GM12878 (cell line): ENCODE measurements around the gene ENAH. TPM values are rescaled to one million over a fixed set of nuclear protein-coding genes. Genes with fewer than 3 reads are reported as not detected.

ENCODE experiments used
- ATAC-seq: fragments of 200-7000 bp; cut with Tn5 transposase; 3 replicates; pipeline ENCODE4 v1.9.1; 2020; ENCODE audit warnings: mild to moderate bottlenecking, moderate library complexity
- BruUV-seq: library from RNA; stranded (reverse); fragments of 400-500 nt; replicated peaks from 2 replicates; lab custom pipeline; 2021; lab: Mats Ljungman, UMichigan
- CTCF ChIA-PET: fragments of 300-600 bp; sonication (Branson Sonifier 250); formaldehyde crosslinking; extraction: SDS; loops from one replicate; lab custom pipeline; 2021; ENCODE audit warnings: inconsistent platforms; lab: Yijun Ruan, JAX
- POLR2A ChIA-PET: fragments of 350-600 bp; formaldehyde crosslinking; extraction: SDS; loops from one replicate; lab custom pipeline; 2021; ENCODE audit warnings: inconsistent platforms; lab: Charles Lee
- RAD21 ChIA-PET: fragments of 300-600 bp; sonication (Branson Sonifier 250); formaldehyde crosslinking; loops from one replicate; lab custom pipeline; 2023; ENCODE audit warnings: antibody characterized with exemption; ENCODE audit not compliant: unreplicated experiment; lab: Charles Lee
- SMC1A ChIA-PET: fragments of 300-600 bp; sonication (Branson Sonifier 250); formaldehyde crosslinking; loops from one replicate; lab custom pipeline; 2023; ENCODE audit not compliant: unreplicated experiment, uncharacterized antibody; lab: Charles Lee
- DNase-seq: peaks from one replicate; pipeline ENCODE4 v3.0.0-alpha.2; 2011; ENCODE audit warnings: low read depth, low spot score
- FAIRE-seq: peaks from 3 replicates; lab custom pipeline; 2011; peaks lifted over from hg19 to GRCh38; lab: Jason Lieb, UNC
- H2AFZ ChIP-seq: 2 replicates; pipeline ENCODE4 v1.6.0; 2011; ENCODE audit warnings: low read depth, low read length, control low read depth; ENCODE audit not compliant: control insufficient read depth
- H3K27ac ChIP-seq: 2 replicates; pipeline ENCODE4 v1.5.1; 2011; ENCODE audit warnings: control low read depth; ENCODE audit not compliant: control insufficient read depth, insufficient read depth
- H3K27me3 ChIP-seq, 2 experiments: replicated peaks in 1 of 2; 2 replicates each; pipeline versions ENCODE4 v1.6.0 to v1.6.1; 2011; ENCODE audit warnings: low read length in 1 of 2; ENCODE audit not compliant: control insufficient read depth in 2 of 2, insufficient read depth in 2 of 2
- H3K36me3 ChIP-seq, 2 experiments: 2 replicates each; pipeline ENCODE4 v1.5.1; 2011; ENCODE audit warnings: low read length in 1 of 2; ENCODE audit not compliant: control insufficient read depth in 2 of 2, insufficient read depth in 2 of 2
- H3K4me1 ChIP-seq: 2 replicates; pipeline ENCODE4 v1.6.1; 2011; ENCODE audit warnings: mild to moderate bottlenecking, low read length, moderate library complexity, mixed read lengths; ENCODE audit not compliant: control insufficient read depth, insufficient read depth
- H3K4me2 ChIP-seq: 2 replicates; pipeline ENCODE4 v1.6.0; 2011; ENCODE audit warnings: control low read depth; ENCODE audit not compliant: control insufficient read depth, insufficient read depth
- H3K4me3 ChIP-seq: fragments of 200-600 bp; sonication (generic); 2 replicates; pipeline ENCODE4 v1.5.1; 2016
- H3K79me2 ChIP-seq: 2 replicates; pipeline ENCODE4 v1.6.0; 2011; ENCODE audit warnings: low read length; ENCODE audit not compliant: control insufficient read depth, insufficient read depth
- H3K9ac ChIP-seq: 2 replicates; pipeline ENCODE4 v1.8.0; 2011; ENCODE audit warnings: low read length, control low read depth, mixed read lengths; ENCODE audit not compliant: control insufficient read depth, insufficient read depth
- H3K9me3 ChIP-seq: replicated peaks from 3 replicates; pipeline ENCODE4 v1.5.1; 2011; ENCODE audit warnings: mild to moderate bottlenecking, low read length; ENCODE audit not compliant: control insufficient read depth, insufficient read depth
- H4K20me1 ChIP-seq: 2 replicates; pipeline ENCODE4 v1.6.0; 2011; ENCODE audit not compliant: control insufficient read depth, insufficient read depth
- BCL11A ChIP-seq: IDR thresholded peaks from 2 replicates; pipeline ENCODE4 v1.6.1; 2011; ENCODE audit warnings: low read depth, low read length
- CBFB ChIP-seq: IDR thresholded peaks from 2 replicates; pipeline ENCODE4 v1.6.1; 2016; ENCODE audit warnings: antibody characterized with exemption, low read depth
- LARP7 ChIP-seq: fragments of 450-650 bp; IDR thresholded peaks from 2 replicates; pipeline ENCODE4 v1.6.1; 2017; ENCODE audit warnings: mild to moderate bottlenecking
- MXI1 ChIP-seq: fragments of 150-350 bp; IDR thresholded peaks from 2 replicates; pipeline ENCODE4 v1.6.1; 2011; ENCODE audit warnings: low read depth, mild to moderate bottlenecking, inconsistent platforms, low read length, improper control_type of control experiment
- NR2F1 ChIP-seq: fragments of 450-650 bp; conservative IDR thresholded peaks from 2 replicates; pipeline ENCODE4 v1.6.1; 2017; ENCODE audit warnings: mild to moderate bottlenecking
- NRF1 ChIP-seq: conservative IDR thresholded peaks from 2 replicates; pipeline ENCODE4 v1.6.1; 2011; ENCODE audit warnings: mild to moderate bottlenecking, low read depth, low read length, improper control_type of control experiment
- POLR2A ChIP-seq: IDR thresholded peaks from 2 replicates; pipeline ENCODE4 v1.6.1; 2011; ENCODE audit warnings: low read depth, mild to moderate bottlenecking, low read length
- RB1 ChIP-seq: fragments of 450-650 bp; formaldehyde crosslinking; IDR thresholded peaks from 2 replicates; pipeline ENCODE4 v1.6.1; 2017; ENCODE audit warnings: mild to moderate bottlenecking, borderline replicate concordance
- STAT1 ChIP-seq: fragments of 450-650 bp; conservative IDR thresholded peaks from 2 replicates; pipeline ENCODE4 v1.6.1; 2014; ENCODE audit warnings: antibody characterized with exemption, mild to moderate bottlenecking
- TAF1 ChIP-seq: IDR thresholded peaks from 2 replicates; pipeline ENCODE4 v1.6.1; 2011; ENCODE audit warnings: mild to moderate bottlenecking, low read depth, low read length, borderline replicate concordance
- ZNF274 ChIP-seq: IDR thresholded peaks from one replicate; pipeline ENCODE4 v1.8.0; 2011; ENCODE audit not compliant: insufficient read length, insufficient read depth
- WGBS: methylation state at CpG from one replicate; pipeline ENCODE4 v1.1.6; 2016; ENCODE audit warnings: low lambda C conversion rate; ENCODE audit not compliant: insufficient replicate concordance, insufficient coverage; ENCODE audit errors: missing lambda C conversion rate; 5-methylcytosine and 5-hydroxymethylcytosine counted together
- in situ Hi-C: fragments of 300-500 bp; cut with MboI; formaldehyde crosslinking; loops from 9 replicates; pipeline ENCODE4 v1.14.3; 2018; ENCODE audit warnings: mixed read lengths
- intact Hi-C: fragments of 100-400 bp; cut with micrococcal nuclease; formaldehyde crosslinking; loops from one replicate; pipeline ENCODE4 v1.14.2; 2022; ENCODE audit not compliant: unreplicated experiment
- polyA plus RNA-seq, 11 experiments: library from polyadenylated mRNA; depleted of rRNA in 4 of 11; unstranded in 6 of 11; stranded (reverse) in 5 of 11; fragments of >200 nt; fragmentation: Nextera tagmentation in 4 of 11; fragmentation: Illumina TruSeq in 1 of 11; extraction: Ambion mirVana in 4 of 11; extraction: Trizol in 1 of 11; gene quantifications; 1 replicate in 1 of 11; 2 replicates in 10 of 11; pipeline versions ENCODE4 v1.2.1 to v1.2.3, GENCODE V29; 2011 to 2016; ENCODE audit warnings: inconsistent platforms in 2 of 11, missing spikeins in 2 of 11, low read depth in 1 of 11
- total RNA-seq, 4 experiments: library from RNA; depleted of rRNA in 3 of 4; stranded (reverse); fragments of >200 nt in 3 of 4; fragmentation: Illumina TruSeq in 1 of 4; extraction: Trizol in 1 of 4; gene quantifications; 2 replicates each; pipeline versions ENCODE4 v1.2.1 to v1.2.3, GENCODE V29; 2013 to 2021
- TF ChIP-seq, protein P1 (sequence below): fragments of 450-650 bp; IDR thresholded peaks from 2 replicates; pipeline ENCODE4 v1.6.1; 2018; ENCODE audit warnings: borderline replicate concordance, mild to moderate bottlenecking; ENCODE audit not compliant: partially characterized antibody
- TF ChIP-seq, protein P2 (sequence below): fragments of 450-650 bp; IDR thresholded peaks from 2 replicates; pipeline ENCODE4 v1.6.1; 2018; ENCODE audit warnings: mild to moderate bottlenecking, low read depth, moderate library complexity; ENCODE audit not compliant: partially characterized antibody
- TF ChIP-seq, protein P3 (sequence below): fragments of 450-650 bp; IDR thresholded peaks from 2 replicates; pipeline ENCODE4 v1.6.1; 2017; ENCODE audit warnings: mild to moderate bottlenecking, moderate library complexity

ENAH gene
- total and polyA plus RNA-seq, 10 of the 15 experiments (the other 5 are each of a cell fraction or from before 2014, with no cell fraction given), result under 0.01 to 0.62 (median 0.06) TPM; not detected in 5

DNA sequence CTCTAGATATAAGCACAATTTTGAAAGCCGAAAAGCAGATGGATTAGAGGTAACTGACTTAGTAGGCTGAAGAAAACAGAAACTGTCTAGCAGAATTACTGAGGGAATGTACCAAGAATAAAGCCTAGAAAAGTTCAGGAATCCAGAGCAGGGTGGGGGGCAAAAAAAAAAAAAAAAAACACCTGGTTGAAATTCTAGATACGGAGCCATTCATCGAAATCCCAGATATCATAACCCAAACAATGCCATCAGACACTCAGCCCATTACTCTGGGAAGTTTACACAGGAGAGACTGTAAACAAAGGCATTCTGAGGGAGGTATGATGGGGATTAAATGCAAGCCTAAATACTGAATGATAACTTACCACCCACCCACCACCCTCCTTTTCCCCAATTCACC lies 45.6 kb downstream of the ENAH start:
- no peak overlapping the region for H3K9ac ChIP-seq
- FAIRE-seq, result no peak
- TF ChIP-seq RB1, result no peak
- TF ChIP-seq, protein P1, sequence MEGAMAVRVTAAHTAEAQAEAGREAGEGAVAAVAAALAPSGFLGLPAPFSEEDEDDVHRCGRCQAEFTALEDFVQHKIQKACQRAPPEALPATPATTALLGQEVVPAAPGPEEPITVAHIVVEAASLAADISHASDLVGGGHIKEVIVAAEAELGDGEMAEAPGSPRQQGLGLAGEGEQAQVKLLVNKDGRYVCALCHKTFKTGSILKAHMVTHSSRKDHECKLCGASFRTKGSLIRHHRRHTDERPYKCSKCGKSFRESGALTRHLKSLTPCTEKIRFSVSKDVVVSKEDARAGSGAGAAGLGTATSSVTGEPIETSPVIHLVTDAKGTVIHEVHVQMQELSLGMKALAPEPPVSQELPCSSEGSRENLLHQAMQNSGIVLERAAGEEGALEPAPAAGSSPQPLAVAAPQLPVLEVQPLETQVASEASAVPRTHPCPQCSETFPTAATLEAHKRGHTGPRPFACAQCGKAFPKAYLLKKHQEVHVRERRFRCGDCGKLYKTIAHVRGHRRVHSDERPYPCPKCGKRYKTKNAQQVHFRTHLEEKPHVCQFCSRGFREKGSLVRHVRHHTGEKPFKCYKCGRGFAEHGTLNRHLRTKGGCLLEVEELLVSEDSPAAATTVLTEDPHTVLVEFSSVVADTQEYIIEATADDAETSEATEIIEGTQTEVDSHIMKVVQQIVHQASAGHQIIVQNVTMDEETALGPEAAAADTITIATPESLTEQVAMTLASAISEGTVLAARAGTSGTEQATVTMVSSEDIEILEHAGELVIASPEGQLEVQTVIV, result no peak
- TF ChIP-seq ZNF274, result no peak
- no peak for TF ChIP-seq STAT1
- TF ChIP-seq, protein P2, sequence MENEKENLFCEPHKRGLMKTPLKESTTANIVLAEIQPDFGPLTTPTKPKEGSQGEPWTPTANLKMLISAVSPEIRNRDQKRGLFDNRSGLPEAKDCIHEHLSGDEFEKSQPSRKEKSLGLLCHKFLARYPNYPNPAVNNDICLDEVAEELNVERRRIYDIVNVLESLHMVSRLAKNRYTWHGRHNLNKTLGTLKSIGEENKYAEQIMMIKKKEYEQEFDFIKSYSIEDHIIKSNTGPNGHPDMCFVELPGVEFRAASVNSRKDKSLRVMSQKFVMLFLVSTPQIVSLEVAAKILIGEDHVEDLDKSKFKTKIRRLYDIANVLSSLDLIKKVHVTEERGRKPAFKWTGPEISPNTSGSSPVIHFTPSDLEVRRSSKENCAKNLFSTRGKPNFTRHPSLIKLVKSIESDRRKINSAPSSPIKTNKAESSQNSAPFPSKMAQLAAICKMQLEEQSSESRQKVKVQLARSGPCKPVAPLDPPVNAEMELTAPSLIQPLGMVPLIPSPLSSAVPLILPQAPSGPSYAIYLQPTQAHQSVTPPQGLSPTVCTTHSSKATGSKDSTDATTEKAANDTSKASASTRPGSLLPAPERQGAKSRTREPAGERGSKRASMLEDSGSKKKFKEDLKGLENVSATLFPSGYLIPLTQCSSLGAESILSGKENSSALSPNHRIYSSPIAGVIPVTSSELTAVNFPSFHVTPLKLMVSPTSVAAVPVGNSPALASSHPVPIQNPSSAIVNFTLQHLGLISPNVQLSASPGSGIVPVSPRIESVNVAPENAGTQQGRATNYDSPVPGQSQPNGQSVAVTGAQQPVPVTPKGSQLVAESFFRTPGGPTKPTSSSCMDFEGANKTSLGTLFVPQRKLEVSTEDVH, result no peak
- TF ChIP-seq NRF1, result no peak
- no peak for TF ChIP-seq BCL11A
- TF ChIP-seq MXI1, result no peak
- no peak for TF ChIP-seq POLR2A
- no peak for TF ChIP-seq NR2F1
- TF ChIP-seq CBFB, result no peak
- TF ChIP-seq LARP7, result no peak
- TF ChIP-seq, protein P3, sequence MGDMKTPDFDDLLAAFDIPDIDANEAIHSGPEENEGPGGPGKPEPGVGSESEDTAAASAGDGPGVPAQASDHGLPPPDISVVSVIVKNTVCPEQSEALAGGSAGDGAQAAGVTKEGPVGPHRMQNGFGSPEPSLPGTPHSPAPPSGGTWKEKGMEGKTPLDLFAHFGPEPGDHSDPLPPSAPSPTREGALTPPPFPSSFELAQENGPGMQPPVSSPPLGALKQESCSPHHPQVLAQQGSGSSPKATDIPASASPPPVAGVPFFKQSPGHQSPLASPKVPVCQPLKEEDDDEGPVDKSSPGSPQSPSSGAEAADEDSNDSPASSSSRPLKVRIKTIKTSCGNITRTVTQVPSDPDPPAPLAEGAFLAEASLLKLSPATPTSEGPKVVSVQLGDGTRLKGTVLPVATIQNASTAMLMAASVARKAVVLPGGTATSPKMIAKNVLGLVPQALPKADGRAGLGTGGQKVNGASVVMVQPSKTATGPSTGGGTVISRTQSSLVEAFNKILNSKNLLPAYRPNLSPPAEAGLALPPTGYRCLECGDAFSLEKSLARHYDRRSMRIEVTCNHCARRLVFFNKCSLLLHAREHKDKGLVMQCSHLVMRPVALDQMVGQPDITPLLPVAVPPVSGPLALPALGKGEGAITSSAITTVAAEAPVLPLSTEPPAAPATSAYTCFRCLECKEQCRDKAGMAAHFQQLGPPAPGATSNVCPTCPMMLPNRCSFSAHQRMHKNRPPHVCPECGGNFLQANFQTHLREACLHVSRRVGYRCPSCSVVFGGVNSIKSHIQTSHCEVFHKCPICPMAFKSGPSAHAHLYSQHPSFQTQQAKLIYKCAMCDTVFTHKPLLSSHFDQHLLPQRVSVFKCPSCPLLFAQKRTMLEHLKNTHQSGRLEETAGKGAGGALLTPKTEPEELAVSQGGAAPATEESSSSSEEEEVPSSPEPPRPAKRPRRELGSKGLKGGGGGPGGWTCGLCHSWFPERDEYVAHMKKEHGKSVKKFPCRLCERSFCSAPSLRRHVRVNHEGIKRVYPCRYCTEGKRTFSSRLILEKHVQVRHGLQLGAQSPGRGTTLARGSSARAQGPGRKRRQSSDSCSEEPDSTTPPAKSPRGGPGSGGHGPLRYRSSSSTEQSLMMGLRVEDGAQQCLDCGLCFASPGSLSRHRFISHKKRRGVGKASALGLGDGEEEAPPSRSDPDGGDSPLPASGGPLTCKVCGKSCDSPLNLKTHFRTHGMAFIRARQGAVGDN, result no peak
- TF ChIP-seq TAF1, result no peak
- TF ChIP-seq, all 136 proteins: peak for 0
- DNase-seq (no peak), ATAC-seq (no peak)
- BruUV-seq, result no TSS peak
- intact Hi-C loops, result no loop called here
- ChIA-PET CTCF (interaction anchor here (0.7 kb wide), 1 partner anchor 25 kb away, joined by 5 read pairs; no protein-coding TSS in a partner anchor), POLR2A (no interaction called here), RAD21 (interaction anchor here (0.6 kb wide), 1 partner anchor 202 kb away, joined by 3 read pairs; no protein-coding TSS in a partner anchor), SMC1A (interaction anchor here (1.7 kb wide), 1 partner anchor 12 kb away, joined by 3 read pairs; no protein-coding TSS in a partner anchor)
- Histone ChIP-seq H3K27ac (no peak overlapping the region), H3K36me3 (no peaks in the 10 kb centered on the region), H3K9me3 (no peaks in the 10 kb centered on the region), H3K27me3 (no peaks in the 10 kb centered on the region), H2AFZ (no peak overlapping the region), H3K4me3 (no peak overlapping the region), H3K4me1 (no peaks in the 10 kb centered on the region), H3K79me2 (no peaks in the 10 kb centered on the region), H4K20me1 (no peaks in the 10 kb centered on the region), H3K4me2 (no peak overlapping the region)
- WGBS, result 69% methylated on average over 3 of the region's 3 CpGs
- in situ Hi-C loops, result no loop called here
